AG04450 (cell line): ENCODE data around the gene METTL13. TPM values are rescaled to one million over a fixed set of nuclear protein-coding genes. Genes with fewer than 3 reads are reported as not detected.

Experiments used
- CTCF ChIA-PET: fragments of 300-600, 350-600 bp; formaldehyde crosslinking; extraction: SDS; loops from one replicate; lab custom pipeline; 2022; ENCODE audit warnings: antibody characterized with exemption, inconsistent platforms; lab: Charles Lee
- POLR2A ChIA-PET: fragments of 350-600 bp; formaldehyde crosslinking; extraction: SDS; loops from one replicate; lab custom pipeline; 2021; ENCODE audit warnings: antibody characterized with exemption, inconsistent platforms; lab: Yijun Ruan, JAX
- DNase-seq: peaks from one replicate; pipeline ENCODE4 v3.0.0-alpha.2; 2011; ENCODE audit warnings: low read depth, low spot score
- H3K27ac ChIP-seq: one replicate; pipeline ENCODE4 v1.5.1; 2012; ENCODE audit warnings: low read depth, low read length, control low read depth
- H3K27me3 ChIP-seq: one replicate; pipeline ENCODE4 v1.6.0; 2012; ENCODE audit warnings: low read length; ENCODE audit not compliant: control insufficient read depth, insufficient read depth
- H3K4me3 ChIP-seq: 2 replicates; pipeline ENCODE4 v1.5.1; 2011; ENCODE audit warnings: mild to moderate bottlenecking, low read depth, low read length, control low read depth
- H3K9me3 ChIP-seq: 2 replicates; pipeline ENCODE4 v1.5.1; 2012; ENCODE audit warnings: low read length; ENCODE audit not compliant: control insufficient read depth, insufficient read depth
- polyA plus RNA-seq: library from polyadenylated mRNA; depleted of rRNA; stranded (reverse); fragments of >200 nt; gene quantifications from 2 replicates; pipeline ENCODE4 v1.2.3, GENCODE V29; 2011; rRNA removed
- small RNA-seq: library from RNA; depleted of rRNA; stranded (forward); fragments of <200 nt; gene quantifications from one replicate; pipeline ENCODE3, GENCODE V24; 2012; ENCODE audit warnings: low read depth; ENCODE audit not compliant: insufficient read length
- TF ChIP-seq, protein P1 (sequence below): IDR thresholded peaks from 2 replicates; pipeline ENCODE4 v1.5.1; 2011; ENCODE audit warnings: low read depth, low read length, control low read depth, inconsistent platforms

Gene METTL13
- polyA plus RNA-seq, 1 experiment: 32.0 TPM

DNA sequence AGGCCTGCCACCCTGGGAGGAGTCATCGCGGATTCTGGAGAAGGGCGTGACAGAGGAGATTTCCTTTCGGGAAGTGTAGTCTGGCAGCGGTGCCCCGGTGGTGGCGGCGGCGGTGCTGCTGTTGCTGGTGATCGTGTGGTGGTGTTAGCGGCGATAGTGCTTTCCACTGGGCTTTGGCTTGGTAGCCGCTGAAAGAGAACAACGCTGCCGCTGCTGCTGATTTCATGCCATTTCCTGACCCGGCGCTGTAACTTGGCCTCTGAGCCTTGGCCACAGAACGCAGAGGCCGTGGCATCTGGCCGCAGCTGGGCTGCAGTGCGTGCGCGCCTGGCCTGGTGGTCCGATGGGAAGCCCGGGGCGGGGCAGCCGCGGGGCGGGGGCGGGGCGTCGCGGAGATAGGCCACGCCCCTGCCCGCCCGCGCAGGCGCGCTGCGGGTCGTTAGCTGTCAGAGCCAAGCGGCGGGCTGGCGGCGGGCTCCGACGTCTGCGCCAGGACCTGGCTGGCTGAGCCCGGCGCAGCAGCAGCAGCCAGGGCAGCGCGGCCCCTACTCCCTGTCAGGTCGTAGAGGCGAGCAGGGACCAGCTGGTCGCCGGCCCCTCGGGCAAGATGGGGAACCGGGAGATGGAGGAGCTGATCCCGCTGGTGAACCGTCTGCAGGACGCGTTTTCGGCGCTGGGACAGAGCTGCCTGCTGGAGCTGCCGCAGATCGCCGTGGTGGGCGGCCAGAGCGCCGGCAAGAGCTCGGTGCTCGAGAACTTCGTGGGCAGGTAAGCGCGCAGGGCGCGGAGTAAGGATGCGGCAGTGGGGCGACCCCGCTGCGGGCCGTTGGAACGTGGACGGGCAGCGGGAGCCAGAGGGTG lies 59.8 kb downstream of the METTL13 start, which contains the start of gene DNM3:
Gene DNM3, plus strand, starts transcription at position 449 of the 861 bp plus-strand sequence. Its CDS starts 159 bp downstream, at position 608.
- TF ChIP-seq, protein P1, sequence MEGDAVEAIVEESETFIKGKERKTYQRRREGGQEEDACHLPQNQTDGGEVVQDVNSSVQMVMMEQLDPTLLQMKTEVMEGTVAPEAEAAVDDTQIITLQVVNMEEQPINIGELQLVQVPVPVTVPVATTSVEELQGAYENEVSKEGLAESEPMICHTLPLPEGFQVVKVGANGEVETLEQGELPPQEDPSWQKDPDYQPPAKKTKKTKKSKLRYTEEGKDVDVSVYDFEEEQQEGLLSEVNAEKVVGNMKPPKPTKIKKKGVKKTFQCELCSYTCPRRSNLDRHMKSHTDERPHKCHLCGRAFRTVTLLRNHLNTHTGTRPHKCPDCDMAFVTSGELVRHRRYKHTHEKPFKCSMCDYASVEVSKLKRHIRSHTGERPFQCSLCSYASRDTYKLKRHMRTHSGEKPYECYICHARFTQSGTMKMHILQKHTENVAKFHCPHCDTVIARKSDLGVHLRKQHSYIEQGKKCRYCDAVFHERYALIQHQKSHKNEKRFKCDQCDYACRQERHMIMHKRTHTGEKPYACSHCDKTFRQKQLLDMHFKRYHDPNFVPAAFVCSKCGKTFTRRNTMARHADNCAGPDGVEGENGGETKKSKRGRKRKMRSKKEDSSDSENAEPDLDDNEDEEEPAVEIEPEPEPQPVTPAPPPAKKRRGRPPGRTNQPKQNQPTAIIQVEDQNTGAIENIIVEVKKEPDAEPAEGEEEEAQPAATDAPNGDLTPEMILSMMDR: no peak
- peak within 1 kb of the TSS; percentile 67 for H3K4me3 ChIP-seq
- H3K27ac ChIP-seq: no peak within 1 kb of the TSS
- POLR2A ChIA-PET: interaction anchor here (0.8 kb wide), 1 partner anchor 24 kb away, joined by 6 read pairs; no protein-coding TSS in a partner anchor
- DNase-seq: peak; percentile 60
- peaks cover 10% of the 10 kb centered on the region for H3K27me3 ChIP-seq
- CTCF ChIA-PET: interaction anchor here (1.1 to 2.2 kb wide), 5 partner anchors 40 to 197 kb away, joined by 3 to 13 read pairs (median 7); no protein-coding TSS in a partner anchor
- no peaks in the 10 kb centered on the region; the same call in none of the 2 replicates for H3K9me3 ChIP-seq

DNA sequence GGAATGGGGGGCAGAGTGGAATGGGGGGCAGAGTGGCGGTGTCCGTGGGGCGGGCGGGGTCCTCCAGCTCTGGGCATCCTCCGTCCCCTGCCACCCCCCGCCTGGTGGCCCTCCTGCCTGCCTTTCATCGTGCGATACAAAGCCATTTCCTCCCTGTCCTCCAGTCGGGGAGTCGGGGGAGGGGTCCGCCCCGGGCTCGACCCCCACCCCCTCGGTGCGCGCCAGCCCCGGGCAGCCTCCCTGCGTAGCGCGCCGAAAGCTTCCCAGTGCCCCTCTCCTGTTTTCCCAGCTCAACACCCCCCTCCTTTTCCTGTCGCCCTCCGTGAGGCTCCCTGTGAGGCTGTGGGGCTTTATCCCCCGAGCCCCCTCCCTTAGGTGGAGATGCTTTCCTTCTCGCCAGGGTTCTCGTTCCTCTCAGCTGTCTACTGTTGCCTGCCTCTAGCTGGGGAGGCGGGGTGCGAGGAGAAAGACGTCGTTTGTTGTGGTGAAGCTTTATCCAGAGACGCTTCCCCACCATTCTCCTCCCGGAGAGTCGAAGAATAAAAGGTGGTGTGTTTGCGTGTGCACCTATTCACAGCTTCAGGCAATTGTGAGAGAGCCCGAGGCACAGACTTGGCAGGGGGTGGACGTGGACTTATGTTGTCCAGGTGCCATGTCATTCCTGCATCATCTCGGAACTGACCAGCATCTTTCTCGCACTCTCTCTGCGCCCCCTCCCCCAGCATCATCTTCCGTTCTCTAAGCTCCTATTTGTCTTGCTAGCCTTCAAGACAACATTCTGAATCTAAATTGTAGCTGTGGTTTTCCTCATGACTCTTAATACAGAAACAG lies 60.7 kb downstream of the METTL13 start:
- Histone ChIP-seq H3K27me3 (peaks cover 9% of the 10 kb centered on the region), H3K27ac (no peak overlapping the region), H3K4me3 (peak overlapping the region; percentile 67), H3K9me3 (no peaks in the 10 kb centered on the region; the same call in none of the 2 replicates)
- no peak for DNase-seq
- ChIA-PET POLR2A (interaction anchor here (0.8 kb wide), 1 partner anchor 24 kb away, joined by 6 read pairs; no protein-coding TSS in a partner anchor), CTCF (interaction anchor here (1.0 to 2.2 kb wide), 6 partner anchors 38 to 198 kb away, joined by 3 to 13 read pairs (median 6); no protein-coding TSS in a partner anchor)
- TF ChIP-seq, protein P1: no peak

DNA sequence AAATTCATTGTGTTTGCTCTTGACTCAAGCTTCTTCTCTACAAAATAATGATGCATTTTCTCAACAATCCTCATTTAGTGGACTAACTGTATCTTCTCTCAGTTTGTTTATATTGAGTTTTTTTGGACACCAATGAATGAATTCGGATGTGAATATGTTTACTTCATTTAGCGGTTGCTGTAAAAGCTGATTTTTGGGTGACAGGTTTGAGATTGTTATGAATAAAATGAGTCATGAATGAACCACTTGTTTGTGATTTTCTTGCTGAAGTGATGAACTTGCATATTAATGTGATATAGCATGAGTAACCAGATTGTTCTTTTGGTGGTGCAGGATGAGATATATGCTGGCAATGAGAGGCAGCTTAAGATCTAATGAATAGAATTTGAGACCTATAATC lies 62.9 kb downstream of the METTL13 start:
- Histone ChIP-seq H3K27ac (no peak overlapping the region), H3K4me3 (no peak overlapping the region), H3K27me3 (peaks cover 7% of the 10 kb centered on the region), H3K9me3 (no peaks in the 10 kb centered on the region; the same call in none of the 2 replicates)
- ChIA-PET POLR2A (no interaction called here), CTCF (no interaction called here)
- TF ChIP-seq, protein P1: no peak
- DNase-seq: no peak

DNA sequence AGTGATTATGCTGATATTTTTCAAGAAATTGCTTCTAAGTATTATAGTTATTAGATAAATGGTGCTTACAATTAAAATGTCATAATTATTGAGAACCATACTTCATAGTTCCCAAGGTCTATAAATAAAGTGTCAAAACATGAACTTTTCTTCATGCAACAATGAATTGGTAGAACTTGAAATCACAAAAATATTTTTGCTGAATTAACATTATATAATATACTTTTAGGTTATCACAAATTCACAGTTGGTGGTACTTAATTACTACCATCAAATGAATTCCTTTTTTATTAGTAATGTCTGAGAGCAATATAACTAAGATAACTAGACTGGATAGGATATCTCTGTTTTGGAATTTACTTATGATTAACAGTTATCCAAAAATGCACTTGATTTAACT lies 64.5 kb downstream of the METTL13 start:
- TF ChIP-seq, protein P1: no peak

More for the DNA sequence above, 64.5 kb downstream of the METTL13 start:
- Histone ChIP-seq H3K27ac (no peak overlapping the region), H3K27me3 (peaks cover 7% of the 10 kb centered on the region), H3K9me3 (no peaks in the 10 kb centered on the region; the same call in 1 of the 2 replicates), H3K4me3 (no peak overlapping the region)
- ChIA-PET CTCF (interaction anchor here (1.0 kb wide), 1 partner anchor 138 kb away, joined by 4 read pairs; no protein-coding TSS in a partner anchor), POLR2A (no interaction called here)
- no peak for DNase-seq

Small RNA genes within 50 kb of the gene (small RNA-seq; reads per million reads assigned to genes)
- gene RF00601: not detected

Other genes starting within 250 kb of the METTL13 start
- gene MYOCOS, start 159.4 kb upstream of the METTL13 start, polyA plus RNA-seq: not detected in 2 replicates
- not detected in 2 replicates for gene MYOC, start 129.0 kb upstream of the METTL13 start, polyA plus RNA-seq
- gene VAMP4, start 39.6 kb upstream of the METTL13 start, polyA plus RNA-seq: 13.0 and 20.8 TPM in 2 replicates
- gene DNM3, start 59.8 kb downstream of the METTL13 start, polyA plus RNA-seq: 0.37 and 0.46 TPM in 2 replicates